Liver (tissue), 3 donors: Measurements from ENCODE around the gene IGFL1.

Experiments used
- FOXA1 ChIP-seq: IDR thresholded peaks from 2 replicates; pipeline ENCODE4 v1.6.1; 2016; ENCODE audit warnings: antibody characterized with exemption
- TAF1 ChIP-seq: conservative IDR thresholded peaks from 2 replicates; pipeline ENCODE4 v1.6.1; 2016; ENCODE audit warnings: antibody characterized with exemption, mild to moderate bottlenecking
- TF ChIP-seq, protein P1 (sequence below): fragments of 150-350 bp; IDR thresholded peaks from 2 replicates; pipeline ENCODE4 v1.5.1; 2017; ENCODE audit warnings: improper control_type of control experiment, low read depth, low read length; ENCODE audit not compliant: missing input control
- TF ChIP-seq, protein P2 (sequence below): IDR thresholded peaks from 2 replicates; pipeline ENCODE4 v1.6.1; 2016; ENCODE audit warnings: antibody characterized with exemption, mild to moderate bottlenecking
- donor health status: healthy.
- donor health status: healthy.

DNA sequence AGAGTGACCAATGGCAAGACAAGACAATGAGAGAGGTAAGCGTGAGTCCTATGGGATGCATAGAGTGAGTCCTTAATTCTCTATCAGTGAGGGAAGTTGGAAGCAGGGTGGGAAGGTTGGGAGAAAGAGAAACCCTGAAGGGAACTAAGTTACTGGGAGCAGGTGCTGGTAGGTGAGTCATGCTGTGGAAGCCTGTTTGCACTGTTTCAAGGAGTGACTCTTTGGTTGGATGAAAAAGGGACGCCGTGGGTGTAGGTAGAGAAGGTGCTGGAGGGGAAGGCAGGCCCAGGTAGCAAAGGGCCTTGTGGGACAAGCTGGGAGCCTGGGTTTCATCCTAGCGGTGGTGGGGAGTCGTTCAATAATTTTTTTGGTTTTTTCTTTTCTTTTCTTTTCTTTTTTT lies 21.9 kb downstream of the IGFL1 start:
- TF ChIP-seq, protein P1, sequence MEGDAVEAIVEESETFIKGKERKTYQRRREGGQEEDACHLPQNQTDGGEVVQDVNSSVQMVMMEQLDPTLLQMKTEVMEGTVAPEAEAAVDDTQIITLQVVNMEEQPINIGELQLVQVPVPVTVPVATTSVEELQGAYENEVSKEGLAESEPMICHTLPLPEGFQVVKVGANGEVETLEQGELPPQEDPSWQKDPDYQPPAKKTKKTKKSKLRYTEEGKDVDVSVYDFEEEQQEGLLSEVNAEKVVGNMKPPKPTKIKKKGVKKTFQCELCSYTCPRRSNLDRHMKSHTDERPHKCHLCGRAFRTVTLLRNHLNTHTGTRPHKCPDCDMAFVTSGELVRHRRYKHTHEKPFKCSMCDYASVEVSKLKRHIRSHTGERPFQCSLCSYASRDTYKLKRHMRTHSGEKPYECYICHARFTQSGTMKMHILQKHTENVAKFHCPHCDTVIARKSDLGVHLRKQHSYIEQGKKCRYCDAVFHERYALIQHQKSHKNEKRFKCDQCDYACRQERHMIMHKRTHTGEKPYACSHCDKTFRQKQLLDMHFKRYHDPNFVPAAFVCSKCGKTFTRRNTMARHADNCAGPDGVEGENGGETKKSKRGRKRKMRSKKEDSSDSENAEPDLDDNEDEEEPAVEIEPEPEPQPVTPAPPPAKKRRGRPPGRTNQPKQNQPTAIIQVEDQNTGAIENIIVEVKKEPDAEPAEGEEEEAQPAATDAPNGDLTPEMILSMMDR: no peak
- TF ChIP-seq, protein P2, sequence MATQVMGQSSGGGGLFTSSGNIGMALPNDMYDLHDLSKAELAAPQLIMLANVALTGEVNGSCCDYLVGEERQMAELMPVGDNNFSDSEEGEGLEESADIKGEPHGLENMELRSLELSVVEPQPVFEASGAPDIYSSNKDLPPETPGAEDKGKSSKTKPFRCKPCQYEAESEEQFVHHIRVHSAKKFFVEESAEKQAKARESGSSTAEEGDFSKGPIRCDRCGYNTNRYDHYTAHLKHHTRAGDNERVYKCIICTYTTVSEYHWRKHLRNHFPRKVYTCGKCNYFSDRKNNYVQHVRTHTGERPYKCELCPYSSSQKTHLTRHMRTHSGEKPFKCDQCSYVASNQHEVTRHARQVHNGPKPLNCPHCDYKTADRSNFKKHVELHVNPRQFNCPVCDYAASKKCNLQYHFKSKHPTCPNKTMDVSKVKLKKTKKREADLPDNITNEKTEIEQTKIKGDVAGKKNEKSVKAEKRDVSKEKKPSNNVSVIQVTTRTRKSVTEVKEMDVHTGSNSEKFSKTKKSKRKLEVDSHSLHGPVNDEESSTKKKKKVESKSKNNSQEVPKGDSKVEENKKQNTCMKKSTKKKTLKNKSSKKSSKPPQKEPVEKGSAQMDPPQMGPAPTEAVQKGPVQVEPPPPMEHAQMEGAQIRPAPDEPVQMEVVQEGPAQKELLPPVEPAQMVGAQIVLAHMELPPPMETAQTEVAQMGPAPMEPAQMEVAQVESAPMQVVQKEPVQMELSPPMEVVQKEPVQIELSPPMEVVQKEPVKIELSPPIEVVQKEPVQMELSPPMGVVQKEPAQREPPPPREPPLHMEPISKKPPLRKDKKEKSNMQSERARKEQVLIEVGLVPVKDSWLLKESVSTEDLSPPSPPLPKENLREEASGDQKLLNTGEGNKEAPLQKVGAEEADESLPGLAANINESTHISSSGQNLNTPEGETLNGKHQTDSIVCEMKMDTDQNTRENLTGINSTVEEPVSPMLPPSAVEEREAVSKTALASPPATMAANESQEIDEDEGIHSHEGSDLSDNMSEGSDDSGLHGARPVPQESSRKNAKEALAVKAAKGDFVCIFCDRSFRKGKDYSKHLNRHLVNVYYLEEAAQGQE: no peak
- TF ChIP-seq TAF1: no peak
- TF ChIP-seq FOXA1: no peak
